NCI-H1694 treated with DMSO at 0.1 percent for 48 hours (cell line): Measurements from ENCODE around the gene TBCEL.
"Not testable (repeated sequence)": the region's sequence is repeated elsewhere in the genome, so short reads cannot be mapped to it uniquely, and the experiment has no call there.

Experiments used
- DNase-seq: peaks from one replicate; lab custom pipeline; 2025; lab: John Stamatoyannopoulos, UW

TBCEL gene

GRCh38 chr11:121029813-121030445 lies 6.0 kb downstream of the TBCEL start:
- DNase-seq: no peak

- DNase-seq: no peak
Observed at GRCh38 chr11:121031167-121031566, 7.3 kb downstream of the TBCEL start.

- DNase-seq: not testable (repeated sequence)
Observed at GRCh38 chr11:121031648-121032047, 7.7 kb downstream of the TBCEL start.

GRCh38 chr11:121032546-121032945 lies 8.6 kb downstream of the TBCEL start:
- DNase-seq: no peak

GRCh38 chr11:121033635-121034034 lies 9.7 kb downstream of the TBCEL start:
- DNase-seq: no peak

- no peak for DNase-seq
Observed at GRCh38 chr11:121035169-121035755, 11.4 kb downstream of the TBCEL start.

GRCh38 chr11:121035780-121036179 lies 11.9 kb downstream of the TBCEL start:
- DNase-seq: no peak

GRCh38 chr11:121037016-121037415 lies 13.1 kb downstream of the TBCEL start:
- no peak for DNase-seq

- DNase-seq: no peak
Observed at GRCh38 chr11:121038648-121039409, 14.9 kb downstream of the TBCEL start.

- DNase-seq: no peak
Observed at GRCh38 chr11:121039971-121040613, 16.2 kb downstream of the TBCEL start.

- no peak for DNase-seq
Observed at GRCh38 chr11:121040614-121041002, 16.7 kb downstream of the TBCEL start.

- DNase-seq: no peak
Observed at GRCh38 chr11:121041072-121041471, 17.2 kb downstream of the TBCEL start.

- DNase-seq: no peak
Observed at GRCh38 chr11:121042296-121042695, 18.4 kb downstream of the TBCEL start.

GRCh38 chr11:121047926-121048325 lies 24.0 kb downstream of the TBCEL start:
- no peak for DNase-seq

GRCh38 chr11:121048464-121049233 lies 24.7 kb downstream of the TBCEL start:
- no peak for DNase-seq

GRCh38 chr11:121053244-121053643 lies 29.3 kb downstream of the TBCEL start:
- DNase-seq: no peak

- DNase-seq: no peak
Observed at GRCh38 chr11:121054266-121054665, 30.4 kb downstream of the TBCEL start.

- no peak for DNase-seq
Observed at GRCh38 chr11:121055076-121055475, 31.2 kb downstream of the TBCEL start.

- DNase-seq: no peak
Observed at GRCh38 chr11:121057922-121058321, 34.0 kb downstream of the TBCEL start.

GRCh38 chr11:121058941-121059340 lies 35.0 kb downstream of the TBCEL start:
- DNase-seq: no peak

GRCh38 chr11:121059605-121060004 lies 35.7 kb downstream of the TBCEL start:
- DNase-seq: no peak

GRCh38 chr11:121063728-121064127 lies 39.8 kb downstream of the TBCEL start:
- DNase-seq: no peak
